Neural cell (in vitro differentiated cells): ENCODE data around the gene LCT. TPM values are rescaled to one million over a fixed set of nuclear protein-coding genes. Genes with fewer than 3 reads are reported as not detected.

Experiments used
- H2AFZ ChIP-seq: fragments of 200-600, 300-800 bp; sonication (generic), shearing (Covaris generic); 2 replicates; pipeline ENCODE4 v1.6.0; 2014; ENCODE audit warnings: low read depth, mild to moderate bottlenecking, antibody characterized with exemption, low read length, moderate library complexity
- H3F3A ChIP-seq: fragments of 200-600 bp; shearing (Covaris generic); 2 replicates; pipeline ENCODE4 v1.6.1; 2016; ENCODE audit warnings: mild to moderate bottlenecking, moderate library complexity, mixed read lengths, antibody characterized with exemption, low read length; ENCODE audit not compliant: insufficient read depth, poor library complexity, severe bottlenecking
- H3K27ac ChIP-seq: fragments of 200-600, 300-800 bp; sonication (generic), shearing (Covaris generic); 2 replicates; pipeline ENCODE4 v1.5.1; 2014; ENCODE audit warnings: mild to moderate bottlenecking, low read length, moderate library complexity
- H3K27me3 ChIP-seq: fragments of 300-800, 200-600 bp; sonication (generic), shearing (Covaris generic); 2 replicates; pipeline ENCODE4 v1.6.0; 2014; ENCODE audit warnings: mild to moderate bottlenecking, low read depth, low read length, moderate library complexity; ENCODE audit not compliant: insufficient read depth
- H3K36me3 ChIP-seq: fragments of 300-800, 200-600 bp; sonication (generic), shearing (Covaris generic); 2 replicates; pipeline ENCODE4 v1.5.1; 2014; ENCODE audit warnings: mild to moderate bottlenecking, antibody characterized with exemption, low read length, moderate library complexity; ENCODE audit not compliant: insufficient read depth
- H3K4me2 ChIP-seq: fragments of 300-800, 200-600 bp; sonication (generic), shearing (Covaris generic); 2 replicates; pipeline ENCODE4 v1.6.0; 2014; ENCODE audit warnings: mild to moderate bottlenecking, low read length
- H3K4me3 ChIP-seq: fragments of 300-800, 200-600 bp; sonication (generic), shearing (Covaris generic); 2 replicates; pipeline ENCODE4 v1.5.1; 2014; ENCODE audit warnings: mild to moderate bottlenecking, low read length, moderate library complexity
- H3K79me2 ChIP-seq: fragments of 200-600 bp; shearing (Covaris generic); replicated peaks from 2 replicates; pipeline ENCODE4 v1.6.0; 2014; ENCODE audit warnings: mild to moderate bottlenecking, low read length, moderate library complexity; ENCODE audit not compliant: insufficient read depth
- H3K9ac ChIP-seq: fragments of 300-800, 200-600 bp; sonication (generic), shearing (Covaris generic); 2 replicates; pipeline ENCODE4 v1.6.1; 2016; ENCODE audit warnings: mild to moderate bottlenecking, low read length, mixed read lengths
- H3K9me2 ChIP-seq: fragments of 200-600 bp; shearing (Covaris generic); 2 replicates; pipeline ENCODE4 v1.6.1; 2016; ENCODE audit warnings: mild to moderate bottlenecking, low read length, mixed read lengths; ENCODE audit not compliant: insufficient read depth
- H3K9me3 ChIP-seq: fragments of 200-600, 300-800 bp; sonication (generic), shearing (Covaris generic); 2 replicates; pipeline ENCODE4 v1.6.1; 2016; ENCODE audit warnings: mild to moderate bottlenecking, mixed run types, low read length, moderate library complexity, mixed read lengths
- H4K20me1 ChIP-seq: fragments of 200-600 bp; shearing (Covaris generic); 2 replicates; pipeline ENCODE4 v1.6.1; 2016; ENCODE audit warnings: mild to moderate bottlenecking, mixed run types; ENCODE audit not compliant: insufficient read depth
- EP300 ChIP-seq: fragments of 450-650 bp; conservative IDR thresholded peaks from 2 replicates; pipeline ENCODE4 v1.6.1; 2014; ENCODE audit warnings: antibody characterized with exemption, mild to moderate bottlenecking, moderate library complexity; ENCODE audit not compliant: poor library complexity, severe bottlenecking
- EZH2 ChIP-seq: fragments of 200-600, 300-800 bp; shearing (Covaris generic), sonication (generic); IDR thresholded peaks from 2 replicates; pipeline ENCODE4 v1.6.1; 2014; ENCODE audit warnings: antibody characterized with exemption, low read length, borderline replicate concordance, mild to moderate bottlenecking; ENCODE audit not compliant: insufficient read depth, poor library complexity, severe bottlenecking
- MXI1 ChIP-seq: fragments of 450-650 bp; conservative IDR thresholded peaks from 2 replicates; pipeline ENCODE4 v1.6.1; 2014; ENCODE audit warnings: antibody characterized with exemption, mild to moderate bottlenecking; ENCODE audit not compliant: poor library complexity, severe bottlenecking
- POLR2AphosphoS5 ChIP-seq: IDR thresholded peaks from 2 replicates; pipeline ENCODE4 v1.6.1; 2012
- RAD21 ChIP-seq: fragments of 450-650 bp; conservative IDR thresholded peaks from 2 replicates; pipeline ENCODE4 v1.6.1; 2014; ENCODE audit warnings: antibody characterized with exemption, mild to moderate bottlenecking, moderate library complexity
- SMC3 ChIP-seq: fragments of 450-650 bp; conservative IDR thresholded peaks from 2 replicates; pipeline ENCODE4 v1.6.1; 2014; ENCODE audit warnings: antibody characterized with exemption, mild to moderate bottlenecking, moderate library complexity; ENCODE audit not compliant: poor library complexity
- TAF1 ChIP-seq: IDR thresholded peaks from 2 replicates; pipeline ENCODE4 v1.6.1; 2012; ENCODE audit warnings: low read depth
- polyA plus RNA-seq: library from polyadenylated mRNA; depleted of rRNA; stranded (reverse); fragments of >200 nt; gene quantifications from 2 replicates; pipeline ENCODE4 v1.2.3, GENCODE V29; 2014
- TF ChIP-seq, protein P1 (sequence below): fragments of 450-650 bp; IDR thresholded peaks from 2 replicates; pipeline ENCODE4 v1.5.1; 2014; ENCODE audit warnings: antibody characterized with exemption, mild to moderate bottlenecking, moderate library complexity; ENCODE audit not compliant: poor library complexity, severe bottlenecking
- TF ChIP-seq, protein P2 (sequence below): IDR thresholded peaks from 2 replicates; pipeline ENCODE4 v1.6.1; 2012; ENCODE audit warnings: borderline replicate concordance

Gene LCT
- polyA plus RNA-seq, 1 donor from 2014 or later: not detected

DNA sequence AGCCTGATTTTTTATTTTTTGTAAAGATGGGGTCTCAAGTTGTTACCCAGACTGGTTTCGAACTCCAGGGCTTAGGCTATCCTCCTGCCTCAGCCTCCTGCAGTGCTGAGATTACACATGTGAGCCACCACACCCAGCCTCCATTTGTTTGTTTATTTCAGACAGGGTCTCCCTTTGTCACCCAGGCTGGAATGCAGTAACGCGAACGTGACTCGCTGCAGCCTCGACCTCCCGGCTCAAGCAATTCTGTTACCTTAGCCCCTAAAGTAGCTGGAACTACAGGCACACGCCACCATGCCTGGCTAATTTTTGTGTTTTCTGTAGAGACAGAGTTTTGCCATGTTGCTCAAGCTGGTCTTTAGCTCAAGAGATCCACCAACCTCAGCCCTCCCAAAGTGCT is 68.1 kb downstream of the LCT start:
- Histone ChIP-seq H3K4me3 (no peak overlapping the region), H3K27me3 (no peaks in the 10 kb centered on the region), H4K20me1 (no peaks in the 10 kb centered on the region), H3K27ac (no peak overlapping the region), H2AFZ (no peak overlapping the region), H3K79me2 (peaks cover 10% of the 10 kb centered on the region), H3K9ac (no peak overlapping the region), H3K36me3 (peaks cover 13% of the 10 kb centered on the region), H3K9me3 (no peaks in the 10 kb centered on the region), H3K4me2 (no peak overlapping the region), H3K9me2 (no peaks in the 10 kb centered on the region), H3F3A (no peaks in the 10 kb centered on the region)
- TF ChIP-seq RAD21: no peak
- TF ChIP-seq, protein P1, sequence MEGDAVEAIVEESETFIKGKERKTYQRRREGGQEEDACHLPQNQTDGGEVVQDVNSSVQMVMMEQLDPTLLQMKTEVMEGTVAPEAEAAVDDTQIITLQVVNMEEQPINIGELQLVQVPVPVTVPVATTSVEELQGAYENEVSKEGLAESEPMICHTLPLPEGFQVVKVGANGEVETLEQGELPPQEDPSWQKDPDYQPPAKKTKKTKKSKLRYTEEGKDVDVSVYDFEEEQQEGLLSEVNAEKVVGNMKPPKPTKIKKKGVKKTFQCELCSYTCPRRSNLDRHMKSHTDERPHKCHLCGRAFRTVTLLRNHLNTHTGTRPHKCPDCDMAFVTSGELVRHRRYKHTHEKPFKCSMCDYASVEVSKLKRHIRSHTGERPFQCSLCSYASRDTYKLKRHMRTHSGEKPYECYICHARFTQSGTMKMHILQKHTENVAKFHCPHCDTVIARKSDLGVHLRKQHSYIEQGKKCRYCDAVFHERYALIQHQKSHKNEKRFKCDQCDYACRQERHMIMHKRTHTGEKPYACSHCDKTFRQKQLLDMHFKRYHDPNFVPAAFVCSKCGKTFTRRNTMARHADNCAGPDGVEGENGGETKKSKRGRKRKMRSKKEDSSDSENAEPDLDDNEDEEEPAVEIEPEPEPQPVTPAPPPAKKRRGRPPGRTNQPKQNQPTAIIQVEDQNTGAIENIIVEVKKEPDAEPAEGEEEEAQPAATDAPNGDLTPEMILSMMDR: no peak
- TF ChIP-seq EZH2: no peak
- TF ChIP-seq, protein P2, sequence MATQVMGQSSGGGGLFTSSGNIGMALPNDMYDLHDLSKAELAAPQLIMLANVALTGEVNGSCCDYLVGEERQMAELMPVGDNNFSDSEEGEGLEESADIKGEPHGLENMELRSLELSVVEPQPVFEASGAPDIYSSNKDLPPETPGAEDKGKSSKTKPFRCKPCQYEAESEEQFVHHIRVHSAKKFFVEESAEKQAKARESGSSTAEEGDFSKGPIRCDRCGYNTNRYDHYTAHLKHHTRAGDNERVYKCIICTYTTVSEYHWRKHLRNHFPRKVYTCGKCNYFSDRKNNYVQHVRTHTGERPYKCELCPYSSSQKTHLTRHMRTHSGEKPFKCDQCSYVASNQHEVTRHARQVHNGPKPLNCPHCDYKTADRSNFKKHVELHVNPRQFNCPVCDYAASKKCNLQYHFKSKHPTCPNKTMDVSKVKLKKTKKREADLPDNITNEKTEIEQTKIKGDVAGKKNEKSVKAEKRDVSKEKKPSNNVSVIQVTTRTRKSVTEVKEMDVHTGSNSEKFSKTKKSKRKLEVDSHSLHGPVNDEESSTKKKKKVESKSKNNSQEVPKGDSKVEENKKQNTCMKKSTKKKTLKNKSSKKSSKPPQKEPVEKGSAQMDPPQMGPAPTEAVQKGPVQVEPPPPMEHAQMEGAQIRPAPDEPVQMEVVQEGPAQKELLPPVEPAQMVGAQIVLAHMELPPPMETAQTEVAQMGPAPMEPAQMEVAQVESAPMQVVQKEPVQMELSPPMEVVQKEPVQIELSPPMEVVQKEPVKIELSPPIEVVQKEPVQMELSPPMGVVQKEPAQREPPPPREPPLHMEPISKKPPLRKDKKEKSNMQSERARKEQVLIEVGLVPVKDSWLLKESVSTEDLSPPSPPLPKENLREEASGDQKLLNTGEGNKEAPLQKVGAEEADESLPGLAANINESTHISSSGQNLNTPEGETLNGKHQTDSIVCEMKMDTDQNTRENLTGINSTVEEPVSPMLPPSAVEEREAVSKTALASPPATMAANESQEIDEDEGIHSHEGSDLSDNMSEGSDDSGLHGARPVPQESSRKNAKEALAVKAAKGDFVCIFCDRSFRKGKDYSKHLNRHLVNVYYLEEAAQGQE: no peak
- TF ChIP-seq SMC3: no peak
- TF ChIP-seq MXI1: no peak
- TF ChIP-seq EP300: no peak

DNA sequence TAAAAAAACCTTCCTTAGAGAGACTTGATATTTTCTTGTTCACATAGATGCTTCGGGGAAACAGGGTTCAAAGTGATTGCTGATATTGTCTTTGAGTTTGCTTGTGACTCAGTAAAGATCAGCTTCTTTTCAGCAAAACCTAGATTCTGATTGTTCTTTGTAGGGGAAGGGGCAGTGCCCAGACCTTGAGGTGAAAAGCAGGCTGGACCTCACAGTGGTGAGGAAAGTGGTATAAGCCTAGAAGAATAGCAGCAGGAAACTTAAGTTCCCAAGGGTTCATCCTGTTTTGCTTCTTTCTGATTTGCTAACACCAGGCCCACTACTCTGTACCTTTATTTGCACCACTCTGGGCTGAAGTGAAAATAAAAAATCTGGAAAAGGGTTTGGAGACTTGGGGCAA is 74.5 kb downstream of the LCT start:
- Histone ChIP-seq H3K9me3 (no peaks in the 10 kb centered on the region), H3K36me3 (peaks cover 15% of the 10 kb centered on the region), H3K9ac (no peak overlapping the region), H2AFZ (no peak overlapping the region), H3F3A (no peaks in the 10 kb centered on the region), H3K27me3 (no peaks in the 10 kb centered on the region), H4K20me1 (no peaks in the 10 kb centered on the region), H3K4me2 (no peak overlapping the region), H3K4me3 (no peak overlapping the region), H3K27ac (no peak overlapping the region), H3K9me2 (no peaks in the 10 kb centered on the region), H3K79me2 (peaks cover 13% of the 10 kb centered on the region)
- TF ChIP-seq, protein P2: no peak
- TF ChIP-seq TAF1: no peak
- TF ChIP-seq, protein P1: no peak
- TF ChIP-seq MXI1: no peak
- TF ChIP-seq RAD21: no peak
- TF ChIP-seq POLR2AphosphoS5: no peak
- no peak for TF ChIP-seq EZH2
- TF ChIP-seq EP300: no peak
